ENCODE results near the gene SULT1A2. TPM values are rescaled to one million over a fixed set of nuclear protein-coding genes. Genes with fewer than 3 reads are reported as not detected.
A peak's percentile ranks its signal among the peaks of the same experiment; 100 is the strongest.
"Not testable (repeated sequence)": the region's sequence is repeated elsewhere in the genome, so short reads cannot be mapped to it uniquely, and the experiment has no call there.

Gene SULT1A2
- total RNA-seq, 1 experiment from 2014 or later, result 2.8 TPM

GRCh38 chr16:28558456-28558855, 38.4 kb downstream of the SULT1A2 start:
- DNase-seq (ENCODE audit: low spot score), result no peak

GRCh38 chr16:28556914-28557320, 39.9 kb downstream of the SULT1A2 start:
- no peak for DNase-seq (ENCODE audit: low spot score)

DNA sequence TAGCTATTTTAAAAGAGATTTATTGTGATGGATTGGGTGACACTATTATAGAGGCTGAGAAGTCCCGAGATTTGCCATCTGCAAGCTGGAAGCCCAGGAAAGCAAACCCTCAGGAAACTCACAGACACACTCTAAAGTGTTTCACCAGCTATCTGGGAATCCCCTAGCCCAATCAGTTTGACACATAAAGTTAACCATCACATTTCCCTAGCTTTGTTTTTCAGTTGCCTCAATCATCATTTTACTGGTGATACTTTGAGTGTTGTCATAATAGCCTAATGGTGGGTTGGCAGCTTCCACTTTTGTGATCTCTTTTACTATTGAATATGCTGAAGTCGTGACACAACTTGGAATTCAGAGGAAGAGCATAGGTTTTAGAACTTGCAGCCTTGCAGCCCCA, 41.3 kb downstream of the SULT1A2 start:
- no peak for DNase-seq (ENCODE audit: low spot score)

- DNase-seq (ENCODE audit: low spot score), result no peak
Measured at GRCh38 chr16:28554634-28555423, 42.0 kb downstream of the SULT1A2 start.

- DNase-seq (ENCODE audit: low spot score), result peak; percentile 90
Measured at GRCh38 chr16:28553776-28554633, 42.8 kb downstream of the SULT1A2 start, which contains the start of gene SGF29. Gene SGF29 (plus strand): TSS chr16:28553920. CDS start chr16:28581070, 27,150 bp downstream.

DNA sequence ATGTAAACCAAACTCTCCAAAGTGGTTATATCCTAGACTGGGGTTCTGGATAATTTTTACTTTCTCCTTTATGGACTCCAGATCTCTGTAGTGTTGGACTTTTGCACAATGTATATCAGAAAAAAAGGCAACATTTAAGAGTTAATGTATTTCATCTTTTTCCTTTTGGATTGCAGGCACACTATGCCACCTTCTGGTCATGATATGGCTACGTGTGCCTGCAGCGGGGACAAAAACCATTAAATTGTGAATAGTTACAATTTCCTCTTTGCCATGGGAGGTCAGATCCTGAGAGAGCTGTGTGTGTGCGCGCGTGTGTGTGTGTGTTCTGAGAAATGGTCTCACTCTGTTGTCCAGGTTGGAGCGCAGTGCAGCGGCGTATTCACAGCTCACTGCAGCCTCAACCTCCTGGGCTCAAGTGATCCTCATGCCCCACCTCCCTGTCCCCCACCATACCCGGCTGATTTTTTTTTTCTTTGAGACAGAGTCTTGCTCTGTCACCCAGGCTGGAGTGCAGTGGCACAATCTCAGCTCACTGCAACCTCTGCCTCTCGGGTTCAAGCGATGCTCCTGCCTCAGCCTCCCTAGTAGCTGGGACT, 47.5 kb downstream of the SULT1A2 start:
- peak; percentile 46 for DNase-seq (ENCODE audit: low spot score)

DNA sequence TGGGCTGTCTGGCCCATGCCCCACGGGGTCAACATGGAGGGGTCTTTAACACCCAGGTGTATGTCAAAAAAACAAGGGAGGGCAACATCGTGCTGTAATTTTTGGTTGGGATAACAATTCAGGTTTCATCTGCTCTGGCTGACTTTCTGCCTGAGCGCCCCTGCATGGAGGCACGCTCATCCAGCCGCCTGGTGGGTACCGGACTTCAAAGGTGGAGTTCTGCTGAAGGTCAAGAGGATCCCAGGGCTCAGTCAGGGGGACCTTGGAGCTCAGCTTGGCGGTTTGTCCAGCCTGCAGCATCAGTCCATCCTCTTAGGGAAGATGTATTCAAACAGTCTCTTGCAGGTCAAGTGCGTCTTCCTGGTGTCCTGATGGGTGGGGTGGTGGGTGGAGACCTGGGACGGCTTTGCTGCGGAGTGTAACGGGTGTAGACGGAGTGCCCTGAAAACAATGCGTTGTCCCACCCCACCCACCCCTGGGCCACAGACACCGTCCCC, 48.5 kb downstream of the SULT1A2 start:
- DNase-seq (ENCODE audit: low spot score), result no peak

GRCh38 chr16:28546626-28547025, 50.2 kb downstream of the SULT1A2 start:
- no peak for DNase-seq (ENCODE audit: low spot score)

- DNase-seq (ENCODE audit: low spot score), result not testable (repeated sequence)
Measured at GRCh38 chr16:28545964-28546363, 50.9 kb downstream of the SULT1A2 start.

DNA sequence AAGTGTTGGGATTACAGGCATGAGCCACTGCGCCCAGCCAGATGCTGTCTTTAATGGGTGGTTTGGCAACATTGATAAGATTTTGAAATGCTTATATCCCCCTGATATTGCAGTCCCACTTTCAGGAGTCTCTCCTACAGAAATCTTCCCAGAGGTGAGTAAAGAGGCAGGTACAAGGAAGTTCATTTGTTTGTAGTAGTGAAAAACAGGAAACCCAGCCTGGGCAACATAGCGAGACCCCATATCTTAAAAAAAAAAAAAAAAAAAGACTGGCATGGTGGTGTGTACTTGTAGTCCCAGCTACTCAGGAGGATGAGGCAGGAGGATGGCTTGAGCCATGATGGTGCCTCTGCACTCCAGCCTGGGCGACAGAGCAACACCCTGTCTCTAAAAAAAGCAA, 51.9 kb downstream of the SULT1A2 start:
- no peak for DNase-seq (ENCODE audit: low spot score)

DNA sequence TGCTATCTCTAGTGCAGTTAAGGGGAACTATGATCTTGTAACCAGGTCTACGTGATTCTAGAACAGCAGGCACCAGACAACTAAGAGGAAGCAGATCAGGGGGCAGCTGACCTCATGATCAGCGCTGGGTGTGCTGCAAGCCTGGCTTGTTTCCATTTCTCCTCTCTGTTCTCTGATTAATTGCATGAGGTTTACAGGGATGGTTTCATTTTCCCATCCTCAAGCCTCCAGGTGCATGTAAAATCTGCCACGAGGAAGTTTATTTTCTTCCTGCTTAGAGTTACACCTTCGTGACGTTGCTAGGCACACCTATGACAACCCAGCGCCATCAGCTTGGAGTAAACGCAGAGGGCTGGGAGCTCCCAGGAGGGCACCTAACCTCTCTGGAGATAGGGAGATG, 53.8 kb downstream of the SULT1A2 start:
- DNase-seq (ENCODE audit: low spot score), result no peak

- DNase-seq (ENCODE audit: low spot score), result no peak
Measured at GRCh38 chr16:28542646-28543045, 54.2 kb downstream of the SULT1A2 start.

Other genes with a start within 250 kb of the SULT1A2 start
- gene NPIPB6, start 233.5 kb downstream of the SULT1A2 start, total RNA-seq (2014; rRNA removed; shearing (Covaris generic)), result 0.31 TPM in 1 of 2 replicates, not detected in the other
- gene EIF3CL, start 193.2 kb downstream of the SULT1A2 start, total RNA-seq (2014; rRNA removed; shearing (Covaris generic)), result 47.6 and 97.2 TPM in 2 replicates
- gene NPIPB7, start 124.7 kb downstream of the SULT1A2 start, total RNA-seq (2014; rRNA removed; shearing (Covaris generic)), result not detected in 2 replicates
- 15.4 and 18.1 TPM in 2 replicates for gene CLN3, start 105.0 kb downstream of the SULT1A2 start, total RNA-seq (2014; rRNA removed; shearing (Covaris generic))
- not detected in 2 replicates for gene APOBR, start 102.4 kb downstream of the SULT1A2 start, total RNA-seq (2014; rRNA removed; shearing (Covaris generic))
- not detected in 2 replicates for gene IL27, start 90.2 kb downstream of the SULT1A2 start, total RNA-seq (2014; rRNA removed; shearing (Covaris generic))
- 52.0 and 53.5 TPM in 2 replicates for gene NUPR1, start 58.1 kb downstream of the SULT1A2 start, total RNA-seq (2014; rRNA removed; shearing (Covaris generic))
- 10.0 and 15.4 TPM in 2 replicates for gene SGF29, start 43.1 kb downstream of the SULT1A2 start, total RNA-seq (2014; rRNA removed; shearing (Covaris generic))
- gene SULT1A1, start 13.0 kb upstream of the SULT1A2 start, total RNA-seq (2014; rRNA removed; shearing (Covaris generic)), result 50.4 and 51.9 TPM in 2 replicates
- gene NPIPB8, start 41.0 kb upstream of the SULT1A2 start, total RNA-seq (2014; rRNA removed; shearing (Covaris generic)), result not detected in 2 replicates
- 71.4 and 82.5 TPM in 2 replicates for gene EIF3C, start 114.4 kb upstream of the SULT1A2 start, total RNA-seq (2014; rRNA removed; shearing (Covaris generic))
- 0.46 and 1.7 TPM in 2 replicates for gene NPIPB9, start 154.7 kb upstream of the SULT1A2 start, total RNA-seq (2014; rRNA removed; shearing (Covaris generic))
- 27.2 and 31.0 TPM in 2 replicates for gene ATXN2L, start 225.9 kb upstream of the SULT1A2 start, total RNA-seq (2014; rRNA removed; shearing (Covaris generic))
- 150 and 159 TPM in 2 replicates for gene TUFM, start 249.3 kb upstream of the SULT1A2 start, total RNA-seq (2014; rRNA removed; shearing (Covaris generic))